ENCODE results near the gene MCC.

Gene MCC

GRCh38 chr5:113255579-113256386, 232.5 kb downstream of the MCC start:
- Histone ChIP-seq H3K27ac (ENCODE audit: low read length) (no peak overlapping the region), H3K4me3 (ENCODE audit: low read length) (no peak overlapping the region), H2AFZ (ENCODE audit: low read length) (no peak overlapping the region), H4K20me1 (ENCODE audit: insufficient read depth, low read length) (no peaks in the 10 kb centered on the region), H3K9me2 (replicated peaks; ENCODE audit: insufficient read depth, low read length) (no peaks in the 10 kb centered on the region), H3K9me3 (replicated peaks; ENCODE audit: insufficient read depth, low read length) (no peaks in the 10 kb centered on the region), H3K4me1 (ENCODE audit: low read length) (peaks cover 42% of the 10 kb centered on the region), H3K4me2 (ENCODE audit: low read depth, low read length) (no peak overlapping the region), H3F3A (ENCODE audit: insufficient read depth, low read length) (peaks cover 21% of the 10 kb centered on the region), H3K36me3 (replicated peaks; ENCODE audit: insufficient read depth, low read length) (no peaks in the 10 kb centered on the region), H3K27me3 (replicated peaks; ENCODE audit: insufficient read depth, low read length) (no peaks in the 10 kb centered on the region), H3K79me2 (ENCODE audit: low read length) (peaks cover 96% of the 10 kb centered on the region), H3K9ac (ENCODE audit: low read length) (no peak overlapping the region)
- no peak for DNase-seq
- TF ChIP-seq CTCF (IDR thresholded peaks at IDR 0.05; ENCODE audit: low read length), result no peak
- TF ChIP-seq EZH2 (optimal IDR thresholded peaks at IDR 0.05; ENCODE audit: low read depth, low read length), result no peak
- no peak for TF ChIP-seq EZH2phosphoT487 (IDR thresholded peaks at IDR 0.05; ENCODE audit: low read length)

GRCh38 chr5:113255105-113255504, 233.1 kb downstream of the MCC start:
- DNase-seq, result no peak
- H2AFZ ChIP-seq (ENCODE audit: low read length), result no peak overlapping the region
- no peaks in the 10 kb centered on the region for H4K20me1 ChIP-seq (ENCODE audit: insufficient read depth, low read length)
- no peak overlapping the region for H3K4me2 ChIP-seq (ENCODE audit: low read depth, low read length)
- no peak overlapping the region for H3K27ac ChIP-seq (ENCODE audit: low read length)
- peaks cover 21% of the 10 kb centered on the region for H3F3A ChIP-seq (ENCODE audit: insufficient read depth, low read length)
- no peak overlapping the region for H3K4me3 ChIP-seq (ENCODE audit: low read length)
- H3K9me3 ChIP-seq (replicated peaks; ENCODE audit: insufficient read depth, low read length), result no peaks in the 10 kb centered on the region
- TF ChIP-seq CTCF (IDR thresholded peaks at IDR 0.05; ENCODE audit: low read length), result no peak
- no peak for TF ChIP-seq EZH2phosphoT487 (IDR thresholded peaks at IDR 0.05; ENCODE audit: low read length)
- TF ChIP-seq EZH2 (optimal IDR thresholded peaks at IDR 0.05; ENCODE audit: low read depth, low read length), result no peak
- peaks cover 96% of the 10 kb centered on the region for H3K79me2 ChIP-seq (ENCODE audit: low read length)
- H3K27me3 ChIP-seq (replicated peaks; ENCODE audit: insufficient read depth, low read length), result no peaks in the 10 kb centered on the region
- H3K9ac ChIP-seq (ENCODE audit: low read length), result no peak overlapping the region
- peaks cover 35% of the 10 kb centered on the region for H3K4me1 ChIP-seq (ENCODE audit: low read length)
- no peaks in the 10 kb centered on the region for H3K36me3 ChIP-seq (replicated peaks; ENCODE audit: insufficient read depth, low read length)
- no peaks in the 10 kb centered on the region for H3K9me2 ChIP-seq (replicated peaks; ENCODE audit: insufficient read depth, low read length)

GRCh38 chr5:113253037-113253436, 235.2 kb downstream of the MCC start:
- no peak overlapping the region for H2AFZ ChIP-seq (ENCODE audit: low read length)
- peaks cover 35% of the 10 kb centered on the region for H3K4me1 ChIP-seq (ENCODE audit: low read length)
- no peak for TF ChIP-seq CTCF (IDR thresholded peaks at IDR 0.05; ENCODE audit: low read length)
- no peak for TF ChIP-seq EZH2 (optimal IDR thresholded peaks at IDR 0.05; ENCODE audit: low read depth, low read length)
- no peak for TF ChIP-seq EZH2phosphoT487 (IDR thresholded peaks at IDR 0.05; ENCODE audit: low read length)
- H3K9me3 ChIP-seq (replicated peaks; ENCODE audit: insufficient read depth, low read length), result no peaks in the 10 kb centered on the region
- H3K27me3 ChIP-seq (replicated peaks; ENCODE audit: insufficient read depth, low read length), result no peaks in the 10 kb centered on the region
- peaks cover 95% of the 10 kb centered on the region for H3K79me2 ChIP-seq (ENCODE audit: low read length)
- H4K20me1 ChIP-seq (ENCODE audit: insufficient read depth, low read length), result no peaks in the 10 kb centered on the region
- H3K9ac ChIP-seq (ENCODE audit: low read length), result peak overlapping the region; percentile 31; the same call in 1 of the 2 replicates
- peak overlapping the region; percentile 84 for H3K27ac ChIP-seq (ENCODE audit: low read length)
- H3K36me3 ChIP-seq (replicated peaks; ENCODE audit: insufficient read depth, low read length), result no peaks in the 10 kb centered on the region
- H3K4me3 ChIP-seq (ENCODE audit: low read length), result peak overlapping the region; percentile 43
- no peaks in the 10 kb centered on the region for H3K9me2 ChIP-seq (replicated peaks; ENCODE audit: insufficient read depth, low read length)
- peak; percentile 88 for DNase-seq
- H3K4me2 ChIP-seq (ENCODE audit: low read depth, low read length), result peak overlapping the region; percentile 62
- peaks cover 21% of the 10 kb centered on the region for H3F3A ChIP-seq (ENCODE audit: insufficient read depth, low read length)

Measured in MM.1S (cell line).